H9 (cell line): ENCODE data around the gene CORT. TPM values are rescaled to one million over a fixed set of nuclear protein-coding genes. Genes with fewer than 3 reads are reported as not detected.

Source experiments
- DNase-seq: peaks from one replicate; pipeline ENCODE4 v3.0.0-alpha.2; 2017
- H2AFZ ChIP-seq: one replicate; pipeline ENCODE4 v1.6.1; 2013; ENCODE audit warnings: mild to moderate bottlenecking, low read length, control low read depth, moderate library complexity
- H2AK5ac ChIP-seq: 2 replicates; pipeline ENCODE4 v1.6.1; 2013; ENCODE audit warnings: low read length, control low read depth, mixed read lengths; ENCODE audit not compliant: insufficient read length
- H2BK120ac ChIP-seq: one replicate; pipeline ENCODE4 v1.6.1; 2013; ENCODE audit warnings: low read depth, mild to moderate bottlenecking, low read length, control low read depth, inconsistent platforms; ENCODE audit not compliant: poor library complexity, severe bottlenecking
- H2BK12ac ChIP-seq: 2 replicates; pipeline ENCODE4 v1.6.1; 2013; ENCODE audit warnings: low read length, control low read depth, mixed read lengths, low read depth; ENCODE audit not compliant: insufficient read length
- H2BK15ac ChIP-seq: 2 replicates; pipeline ENCODE4 v1.6.1; 2013; ENCODE audit warnings: low read depth, low read length, control low read depth
- H2BK20ac ChIP-seq: one replicate; pipeline ENCODE4 v1.6.1; 2013; ENCODE audit warnings: low read depth, mild to moderate bottlenecking, low read length, control low read depth, inconsistent platforms; ENCODE audit not compliant: poor library complexity, severe bottlenecking
- H2BK5ac ChIP-seq: 2 replicates; pipeline ENCODE4 v1.6.1; 2013; ENCODE audit warnings: low read length, control low read depth, mixed read lengths; ENCODE audit not compliant: insufficient read length
- H3K14ac ChIP-seq: 2 replicates; pipeline ENCODE4 v1.6.1; 2013; ENCODE audit warnings: low read length, control low read depth; ENCODE audit not compliant: insufficient read depth
- H3K18ac ChIP-seq: 2 replicates; pipeline ENCODE4 v1.6.1; 2013; ENCODE audit warnings: low read depth, mild to moderate bottlenecking, mixed read lengths, low read length, control low read depth; ENCODE audit not compliant: insufficient read length
- H3K23ac ChIP-seq: 2 replicates; pipeline ENCODE4 v1.6.1; 2013; ENCODE audit warnings: low read length, control low read depth, mixed read lengths, low read depth; ENCODE audit not compliant: insufficient read length
- H3K23me2 ChIP-seq: 2 replicates; pipeline ENCODE4 v1.6.1; 2013; ENCODE audit warnings: low read depth, mild to moderate bottlenecking, mixed read lengths, low read length, control low read depth; ENCODE audit not compliant: insufficient read length, poor library complexity, severe bottlenecking
- H3K27ac ChIP-seq: 2 replicates; pipeline ENCODE4 v1.5.1; 2013; ENCODE audit warnings: low read length, control low read depth, mixed read lengths, low read depth; ENCODE audit not compliant: insufficient read length
- H3K27me3 ChIP-seq: 2 replicates; pipeline ENCODE4 v1.6.1; 2013; ENCODE audit warnings: low read length, control low read depth, inconsistent platforms; ENCODE audit not compliant: insufficient read depth
- H3K4ac ChIP-seq: 2 replicates; pipeline ENCODE4 v1.6.1; 2013; ENCODE audit warnings: low read depth, mild to moderate bottlenecking, control low read depth, inconsistent platforms, low read length, moderate library complexity
- H3K4me1 ChIP-seq: 2 replicates; pipeline ENCODE4 v1.6.1; 2013; ENCODE audit warnings: low read length, control low read depth, inconsistent platforms; ENCODE audit not compliant: insufficient read depth
- H3K4me2 ChIP-seq: 2 replicates; pipeline ENCODE4 v1.6.1; 2013; ENCODE audit warnings: low read length, control low read depth, mixed read lengths; ENCODE audit not compliant: insufficient read length, insufficient read depth
- H3K56ac ChIP-seq: 2 replicates; pipeline ENCODE4 v1.6.1; 2013; ENCODE audit warnings: low read depth, mild to moderate bottlenecking, mixed read lengths, low read length, control low read depth; ENCODE audit not compliant: insufficient read length
- H3K79me1 ChIP-seq: 2 replicates; pipeline ENCODE4 v1.6.1; 2013; ENCODE audit warnings: low read depth, mild to moderate bottlenecking, moderate library complexity, low read length, control low read depth, inconsistent platforms; ENCODE audit not compliant: insufficient read depth, poor library complexity, severe bottlenecking
- H3K79me2 ChIP-seq: 2 replicates; pipeline ENCODE4 v1.6.1; 2013; ENCODE audit warnings: low read length, control low read depth, inconsistent platforms; ENCODE audit not compliant: insufficient read depth
- H3K9ac ChIP-seq: 2 replicates; pipeline ENCODE4 v1.6.1; 2013; ENCODE audit warnings: low read length, control low read depth, mixed read lengths; ENCODE audit not compliant: insufficient read length; ENCODE audit errors: extremely low read depth
- H3K9me3 ChIP-seq: one replicate; pipeline ENCODE4 v1.6.1; 2013; ENCODE audit warnings: low read depth, low read length, inconsistent platforms; ENCODE audit not compliant: control insufficient read depth
- H3T11ph ChIP-seq: one replicate; pipeline ENCODE4 v1.6.1; 2013; ENCODE audit warnings: mild to moderate bottlenecking, low read length, control low read depth, inconsistent platforms
- H4K20me1 ChIP-seq: one replicate; pipeline ENCODE4 v1.6.1; 2013; ENCODE audit not compliant: control insufficient read depth, insufficient read length, insufficient read depth
- H4K5ac ChIP-seq: 2 replicates; pipeline ENCODE4 v1.6.1; 2013; ENCODE audit warnings: low read depth, mild to moderate bottlenecking, mixed read lengths, low read length, control low read depth; ENCODE audit not compliant: insufficient read length
- H4K8ac ChIP-seq: replicated peaks from 2 replicates; pipeline ENCODE4 v1.6.1; 2013; ENCODE audit warnings: low read length, control low read depth, mixed read lengths, low read depth; ENCODE audit not compliant: insufficient read length
- H4K91ac ChIP-seq: 2 replicates; pipeline ENCODE4 v1.6.1; 2013; ENCODE audit warnings: low read depth, mild to moderate bottlenecking, moderate library complexity, mixed read lengths, low read length, control low read depth; ENCODE audit not compliant: insufficient read length
- H3K27ac Mint-ChIP-seq, 3 experiments: 2 replicates in 2 of 3; 3 replicates in 1 of 3; pipeline ENCODE4 v1.8.0; 2020 to 2021; ENCODE audit warnings: mixed read lengths in 3 of 3, mild to moderate bottlenecking in 1 of 3, moderate library complexity in 1 of 3
- H3K27me3 Mint-ChIP-seq: 2 replicates; pipeline ENCODE4 v1.8.0; 2021; ENCODE audit warnings: low read depth, mild to moderate bottlenecking, moderate library complexity, mixed read lengths
- H3K36me3 Mint-ChIP-seq, 3 experiments: 2 replicates in 2 of 3; 3 replicates in 1 of 3; pipeline ENCODE4 v1.8.0; 2020 to 2021; ENCODE audit warnings: low read depth in 3 of 3, mixed read lengths in 3 of 3; ENCODE audit not compliant: insufficient read depth in 1 of 3
- H3K4me1 Mint-ChIP-seq, 2 experiments: 2 replicates each; pipeline ENCODE4 v1.8.0; 2020; ENCODE audit warnings: mixed read lengths in 2 of 2
- H3K4me3 Mint-ChIP-seq, 2 experiments: 2 replicates in 1 of 2; 3 replicates in 1 of 2; pipeline ENCODE4 v1.8.0; 2020 to 2021; ENCODE audit warnings: mild to moderate bottlenecking in 2 of 2, mixed read lengths in 2 of 2, moderate library complexity in 1 of 2
- H3K9me3 Mint-ChIP-seq, 2 experiments: 2 replicates in 1 of 2; 3 replicates in 1 of 2; pipeline ENCODE4 v1.8.0; 2020; ENCODE audit warnings: mild to moderate bottlenecking in 2 of 2, mixed read lengths in 2 of 2, moderate library complexity in 1 of 2
- CTCF ChIP-seq: fragments of 200-600 bp; sonication (generic); conservative IDR thresholded peaks from 3 replicates; pipeline ENCODE4 v1.8.0; 2021; ENCODE audit warnings: antibody characterized with exemption, mild to moderate bottlenecking
- WGBS: extraction: QIAGEN DNeasy Blood & Tissue Kit; methylation state at CpG from one replicate; pipeline ENCODE4 v1.1.7; 2013; ENCODE audit warnings: missing lambda C conversion rate, low lambda C conversion rate, mixed read lengths; ENCODE audit not compliant: insufficient read length; ENCODE audit errors: extremely low coverage; 5-methylcytosine and 5-hydroxymethylcytosine counted together
- total RNA-seq: library from RNA; stranded (reverse); gene quantifications from 2 replicates; pipeline ENCODE4 v1.2.1, GENCODE V29; 2021

CORT gene
- total RNA-seq, 1 experiment from 2014 or later, result not detected

GRCh38 chr1:10474613-10475507 is 25.0 kb downstream of the CORT start, which contains the start of gene PEX14:
TSS of gene PEX14 (plus strand) at chr1:10474950. CDS start at chr1:10474967, 17 bp downstream.
- H3K27ac Mint-ChIP-seq, result peak within 1 kb of the TSS; percentile 92 to 99 (median 97)
- peaks cover 22 to 24% of the 10 kb centered on the region in 2 experiments for H3K4me1 Mint-ChIP-seq
- H2BK12ac ChIP-seq, result no peak within 1 kb of the TSS
- no peak within 1 kb of the TSS for H3K14ac ChIP-seq
- H2BK120ac ChIP-seq, result no peak within 1 kb of the TSS
- H3K9me3 ChIP-seq, result no peaks in the 10 kb centered on the region
- peak within 1 kb of the TSS; percentile 94 to 97 for H3K4me3 Mint-ChIP-seq
- peaks cover 3 to 9% (median 8%) of the 10 kb centered on the region in 3 experiments; a peak in 6 of 7 replicates for H3K36me3 Mint-ChIP-seq
- peak within 1 kb of the TSS; percentile 65 for H3K9ac ChIP-seq
- no peak within 1 kb of the TSS for H2AK5ac ChIP-seq
- H3K79me1 ChIP-seq, result no peaks in the 10 kb centered on the region
- peaks cover 6% of the 10 kb centered on the region for H3K23me2 ChIP-seq
- no peak within 1 kb of the TSS for H3K4ac ChIP-seq
- H2BK5ac ChIP-seq, result no peak within 1 kb of the TSS
- no peak within 1 kb of the TSS for H3K56ac ChIP-seq
- H3K79me2 ChIP-seq, result peaks cover 8% of the 10 kb centered on the region; the same call in 1 of the 2 replicates
- no CpG with 5 or more reads among the region's 50 CpGs for WGBS
- no peaks in the 10 kb centered on the region for H3K27me3 Mint-ChIP-seq
- H3K4me1 ChIP-seq, result peaks cover 2% of the 10 kb centered on the region; the same call in 1 of the 2 replicates
- no peak within 1 kb of the TSS for H4K8ac ChIP-seq
- no peak within 1 kb of the TSS for H3K27ac ChIP-seq
- peak within 1 kb of the TSS; percentile 74 for H3K18ac ChIP-seq
- H3T11ph ChIP-seq, result no peak within 1 kb of the TSS
- H2AFZ ChIP-seq, result no peak within 1 kb of the TSS
- H4K5ac ChIP-seq, result no peak within 1 kb of the TSS
- no peak within 1 kb of the TSS for H2BK15ac ChIP-seq
- no peak within 1 kb of the TSS for H2BK20ac ChIP-seq
- H3K27me3 ChIP-seq, result no peaks in the 10 kb centered on the region
- H4K91ac ChIP-seq, result no peak within 1 kb of the TSS
- no peaks in the 10 kb centered on the region for H3K9me3 Mint-ChIP-seq
- DNase-seq, result peak; percentile 96
- H3K4me2 ChIP-seq, result peak within 1 kb of the TSS; percentile 80
- H3K23ac ChIP-seq, result no peak within 1 kb of the TSS
- TF ChIP-seq CTCF, result no peak
- no peaks in the 10 kb centered on the region for H4K20me1 ChIP-seq
